Panc1 (cell line): ENCODE data around the gene HSD17B2. TPM values are rescaled to one million over a fixed set of nuclear protein-coding genes. Genes with fewer than 3 reads are reported as not detected.

ENCODE experiments used
- ATAC-seq: fragments of 200-7000 bp; cut with Tn5 transposase; 2 replicates; pipeline ENCODE4 v1.9.1; 2020; ENCODE audit warnings: mild to moderate bottlenecking, moderate library complexity
- BruUV-seq: library from RNA; stranded (reverse); fragments of 400-500 nt; replicated peaks from 2 replicates; lab custom pipeline; 2021; lab: Mats Ljungman, UMichigan
- CTCF ChIA-PET: fragments of 300-600 bp; sonication (Branson Sonifier 250); formaldehyde crosslinking; loops from one replicate; lab custom pipeline; 2022; ENCODE audit warnings: antibody characterized with exemption; lab: Charles Lee
- POLR2A ChIA-PET: fragments of 300-600 bp; sonication (Branson Sonifier 250); formaldehyde crosslinking; loops from one replicate; lab custom pipeline; 2022; ENCODE audit warnings: antibody characterized with exemption; lab: Charles Lee
- DNase-seq: peaks from one replicate; pipeline ENCODE4 v3.0.0-alpha.2; 2010; ENCODE audit warnings: low read depth, low spot score
- H3K27ac ChIP-seq: 2 replicates; pipeline ENCODE4 v1.5.1; 2011; ENCODE audit warnings: mild to moderate bottlenecking, low read length, inconsistent platforms
- H3K27me3 ChIP-seq: fragments of 200-500 bp; sonication (Bioruptor generic); 2 replicates; pipeline ENCODE4 v1.6.0; 2014; ENCODE audit warnings: low read length, inconsistent platforms; ENCODE audit not compliant: control insufficient read depth, insufficient read depth
- H3K36me3 ChIP-seq: fragments of 200-500 bp; sonication (Bioruptor generic); 2 replicates; pipeline ENCODE4 v1.5.1; 2014; ENCODE audit warnings: inconsistent platforms, mild to moderate bottlenecking, low read length, moderate library complexity; ENCODE audit not compliant: control insufficient read depth, insufficient read depth
- H3K4me1 ChIP-seq: 2 replicates; pipeline ENCODE4 v1.5.1; 2011; ENCODE audit warnings: inconsistent platforms, mild to moderate bottlenecking, low read length, moderate library complexity; ENCODE audit not compliant: control insufficient read depth, insufficient read depth
- H3K4me3 ChIP-seq, 2 experiments: 2 replicates each; pipeline ENCODE4 v1.5.1; 2011 to 2012; ENCODE audit warnings: low read depth in 2 of 2, low read length in 2 of 2, mild to moderate bottlenecking in 2 of 2, inconsistent platforms in 1 of 2, moderate library complexity in 1 of 2
- H3K9me3 ChIP-seq: fragments of 200-500 bp; sonication (Bioruptor generic); 2 replicates; pipeline ENCODE4 v1.5.1; 2014; ENCODE audit warnings: low read depth, mild to moderate bottlenecking, inconsistent platforms, low read length, moderate library complexity; ENCODE audit not compliant: control insufficient read depth, insufficient read depth
- POLR2AphosphoS5 ChIP-seq: IDR thresholded peaks from 2 replicates; pipeline ENCODE4 v1.6.1; 2012; ENCODE audit warnings: mild to moderate bottlenecking, low read depth, low read length, moderate library complexity
- REST ChIP-seq, 2 experiments: IDR thresholded peaks; 2 replicates each; pipeline ENCODE4 v1.6.1; 2011 to 2012; ENCODE audit warnings: low read depth in 2 of 2, control low read depth in 1 of 2, low read length in 1 of 2, mild to moderate bottlenecking in 1 of 2, moderate library complexity in 1 of 2; ENCODE audit not compliant: insufficient read depth in 1 of 2
- SIN3A ChIP-seq: IDR thresholded peaks from 2 replicates; pipeline ENCODE4 v1.6.1; 2012; ENCODE audit warnings: low read depth, mild to moderate bottlenecking, low read length, moderate library complexity, borderline replicate concordance; ENCODE audit not compliant: insufficient read depth
- TCF7L2 ChIP-seq: IDR thresholded peaks from 2 replicates; pipeline ENCODE4 v1.6.1; 2011; ENCODE audit warnings: mild to moderate bottlenecking, low read depth, low read length, inconsistent platforms
- in situ Hi-C: cut with HindIII; loops from 2 replicates; pipeline ENCODE4 v1.10.0; 2016; ENCODE audit warnings: low sequenced_read_pairs, low pct_unique_long_range_greater_than_20kb
- intact Hi-C: fragments of 100-400 bp; cut with micrococcal nuclease; formaldehyde crosslinking; loops from one replicate; pipeline ENCODE4 v1.10.0; 2022; ENCODE audit not compliant: unreplicated experiment
- total RNA-seq: library from RNA; stranded (reverse); gene quantifications from one replicate; pipeline ENCODE4 v1.2.1, GENCODE V29; 2021; ENCODE audit not compliant: unreplicated experiment
- TF ChIP-seq, protein P1 (sequence below): fragments of 450-650 bp; IDR thresholded peaks from 2 replicates; pipeline ENCODE4 v1.5.1; 2017; ENCODE audit warnings: mild to moderate bottlenecking

Gene HSD17B2
- total RNA-seq, 1 experiment from 2014 or later = 0.41 TPM

- H3K4me1 ChIP-seq = no peaks in the 10 kb centered on the region
- H3K27ac ChIP-seq = no peak overlapping the region
- H3K27me3 ChIP-seq = no peaks in the 10 kb centered on the region
- H3K4me3 ChIP-seq = no peak overlapping the region
- ATAC-seq = no peak
- ChIA-PET CTCF (no interaction called here), POLR2A (no interaction called here)
- TF ChIP-seq POLR2AphosphoS5 (no peak), SIN3A (no peak), TCF7L2 (no peak), REST (IDR thresholded peaks at IDR 0.05; ENCODE audit: insufficient read depth in 1 of 2, low read depth in 2 of 2, low read length in 1 of 2) (no peak)
- TF ChIP-seq, protein P1, sequence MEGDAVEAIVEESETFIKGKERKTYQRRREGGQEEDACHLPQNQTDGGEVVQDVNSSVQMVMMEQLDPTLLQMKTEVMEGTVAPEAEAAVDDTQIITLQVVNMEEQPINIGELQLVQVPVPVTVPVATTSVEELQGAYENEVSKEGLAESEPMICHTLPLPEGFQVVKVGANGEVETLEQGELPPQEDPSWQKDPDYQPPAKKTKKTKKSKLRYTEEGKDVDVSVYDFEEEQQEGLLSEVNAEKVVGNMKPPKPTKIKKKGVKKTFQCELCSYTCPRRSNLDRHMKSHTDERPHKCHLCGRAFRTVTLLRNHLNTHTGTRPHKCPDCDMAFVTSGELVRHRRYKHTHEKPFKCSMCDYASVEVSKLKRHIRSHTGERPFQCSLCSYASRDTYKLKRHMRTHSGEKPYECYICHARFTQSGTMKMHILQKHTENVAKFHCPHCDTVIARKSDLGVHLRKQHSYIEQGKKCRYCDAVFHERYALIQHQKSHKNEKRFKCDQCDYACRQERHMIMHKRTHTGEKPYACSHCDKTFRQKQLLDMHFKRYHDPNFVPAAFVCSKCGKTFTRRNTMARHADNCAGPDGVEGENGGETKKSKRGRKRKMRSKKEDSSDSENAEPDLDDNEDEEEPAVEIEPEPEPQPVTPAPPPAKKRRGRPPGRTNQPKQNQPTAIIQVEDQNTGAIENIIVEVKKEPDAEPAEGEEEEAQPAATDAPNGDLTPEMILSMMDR = no peak
- BruUV-seq = no TSS peak
- H3K9me3 ChIP-seq = no peaks in the 10 kb centered on the region
- H3K36me3 ChIP-seq = no peaks in the 10 kb centered on the region
- no peak for DNase-seq
- intact Hi-C loops = no loop called here
- in situ Hi-C loops = no loop called here
Measured at GRCh38 chr16:82042144-82042543, 7.1 kb downstream of the HSD17B2 start.

GRCh38 chr16:82042846-82043245, 7.8 kb downstream of the HSD17B2 start:
- Histone ChIP-seq H3K27ac (no peak overlapping the region), H3K27me3 (no peaks in the 10 kb centered on the region), H3K4me3 (no peak overlapping the region), H3K4me1 (no peaks in the 10 kb centered on the region), H3K36me3 (no peaks in the 10 kb centered on the region), H3K9me3 (no peaks in the 10 kb centered on the region)
- in situ Hi-C loops (no loop called here), intact Hi-C loops (no loop called here)
- no peak for ATAC-seq
- no TSS peak for BruUV-seq
- ChIA-PET POLR2A (no interaction called here), CTCF (no interaction called here)
- no peak for TF ChIP-seq SIN3A
- DNase-seq = no peak

GRCh38 chr16:82043680-82044584, 8.9 kb downstream of the HSD17B2 start:
- CTCF ChIA-PET = no interaction called here
- POLR2A ChIA-PET = no interaction called here
- H3K4me1 ChIP-seq = no peaks in the 10 kb centered on the region
- H3K9me3 ChIP-seq = no peaks in the 10 kb centered on the region
- in situ Hi-C loops = no loop called here
- no peak overlapping the region for H3K4me3 ChIP-seq
- no peak for ATAC-seq
- no peaks in the 10 kb centered on the region for H3K36me3 ChIP-seq
- peaks cover 2% of the 10 kb centered on the region; the same call in 1 of the 2 replicates for H3K27me3 ChIP-seq
- BruUV-seq = no TSS peak
- intact Hi-C loops = no loop called here
- TF ChIP-seq, protein P1 = no peak
- TF ChIP-seq POLR2AphosphoS5 = no peak
- TF ChIP-seq SIN3A = no peak
- TF ChIP-seq TCF7L2 = no peak
- TF ChIP-seq REST (IDR thresholded peaks at IDR 0.05; ENCODE audit: insufficient read depth in 1 of 2, low read depth in 2 of 2, low read length in 1 of 2) = no peak
- no peak for DNase-seq
- no peak overlapping the region for H3K27ac ChIP-seq
